Tibial nerve (tissue), 4 donors: ENCODE results near the gene PTPRB. TPM values are rescaled to one million over a fixed set of nuclear protein-coding genes. Genes with fewer than 3 reads are reported as not detected.
A peak's percentile ranks its signal among the peaks of the same experiment; 100 is the strongest.

Experiments used
- DNase-seq, 2 donors: peaks; one replicate each; pipeline ENCODE4 v3.0.0-alpha.2; 2019; ENCODE audit warnings: low spot score in 2 of 2
- H3K27ac ChIP-seq, 4 donors: fragments of 200-600 bp; sonication (generic) in 3 of 4; one replicate each; pipeline ENCODE4 v1.5.1; 2017 to 2019; ENCODE audit warnings: mild to moderate bottlenecking in 1 of 4
- H3K27me3 ChIP-seq, 2 donors: fragments of 200-600 bp; sonication (generic) in 1 of 2; one replicate each; pipeline versions ENCODE4 v1.5.1 to v1.6.0; 2017 to 2019
- H3K36me3 ChIP-seq, 3 donors: fragments of 200-600 bp; sonication (generic); one replicate each; pipeline ENCODE4 v1.5.1; 2018 to 2019
- H3K4me1 ChIP-seq, 4 donors: fragments of 200-600 bp; sonication (generic) in 3 of 4; one replicate each; pipeline ENCODE4 v1.5.1; 2017 to 2019
- H3K4me3 ChIP-seq, 4 donors: fragments of 200-600 bp; sonication (generic) in 3 of 4; one replicate each; pipeline ENCODE4 v1.5.1; 2017 to 2019; ENCODE audit warnings: mild to moderate bottlenecking in 1 of 4, moderate library complexity in 1 of 4
- H3K9me3 ChIP-seq, 4 donors: fragments of 200-600 bp; sonication (generic) in 3 of 4; one replicate each; pipeline ENCODE4 v1.5.1; 2017 to 2019
- EP300 ChIP-seq, 2 donors: sonication (generic); formaldehyde crosslinking; IDR thresholded peaks; one replicate each; pipeline ENCODE4 v1.6.1; 2017; ENCODE audit warnings: antibody characterized with exemption in 2 of 2, mild to moderate bottlenecking in 1 of 2
- POLR2A ChIP-seq, 2 donors: fragments of 450-650 bp; IDR thresholded peaks; one replicate each; pipeline ENCODE4 v1.6.1; 2017; ENCODE audit warnings: antibody characterized with exemption in 2 of 2, mild to moderate bottlenecking in 2 of 2, moderate library complexity in 2 of 2
- WGBS, 2 donors: methylation state at CpG; one replicate each; pipeline ENCODE4 v1.1.5; 2018; 5-methylcytosine and 5-hydroxymethylcytosine counted together
- total RNA-seq, 4 donors: library from RNA; depleted of rRNA; stranded (reverse); fragments of >200 nt; gene quantifications; one replicate each; pipeline ENCODE4 v1.1.0, GENCODE V29; 2016
- TF ChIP-seq, protein P1 (sequence below), 5 experiments: fragments of 200-600 bp in 3 of 5; fragments of 450-650 bp in 2 of 5; sonication (generic) in 3 of 5; IDR thresholded peaks; one replicate each; pipeline ENCODE4 v1.5.1; 2016 to 2019; ENCODE audit warnings: antibody characterized with exemption in 5 of 5, mild to moderate bottlenecking in 3 of 5, moderate library complexity in 2 of 5

Gene PTPRB
- total RNA-seq, 4 donors from 2014 or later, result 14.4 to 62.6 (median 34.3) TPM

DNA sequence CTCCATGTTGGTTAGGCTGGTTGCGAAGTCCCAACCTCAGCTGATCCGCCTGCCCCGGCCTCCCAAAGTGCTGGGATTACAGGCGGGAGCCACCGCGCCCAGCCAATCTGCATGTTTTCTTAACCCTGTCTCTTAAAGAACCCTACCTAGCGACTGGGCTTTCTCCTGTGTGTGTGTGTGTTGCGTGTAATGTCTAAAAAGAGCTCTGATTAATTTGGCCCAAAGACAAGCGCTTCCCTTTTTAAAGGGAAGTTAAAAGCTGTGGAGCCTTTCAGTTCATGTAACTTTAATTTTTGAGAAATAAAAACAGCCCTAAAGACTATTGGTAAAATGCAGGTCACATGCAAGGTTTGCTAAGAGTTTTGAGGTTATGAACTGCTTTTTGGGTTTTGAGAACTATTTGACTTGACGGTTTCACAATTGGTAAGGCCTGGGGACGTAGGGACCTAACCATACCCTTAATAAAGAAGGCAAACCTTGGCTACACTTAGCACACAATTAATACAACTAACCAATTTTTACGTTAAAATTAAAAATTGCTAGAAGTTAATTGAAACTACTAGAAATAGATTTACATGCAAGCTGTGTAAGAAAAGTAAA is 167.9 kb downstream of the PTPRB start:
- Histone ChIP-seq H3K27me3 (no peaks in the 10 kb centered on the region), H3K9me3 (no peaks in the 10 kb centered on the region), H3K4me1 (no peaks in the 10 kb centered on the region), H3K36me3 (no peaks in the 10 kb centered on the region), H3K27ac (no peak overlapping the region), H3K4me3 (peak overlapping the region in 1 of 4 donors; percentile 21)
- no peak for DNase-seq
- 93 to 94% methylated on average over 12 of the region's 12 CpGs for WGBS, 2 donors
- TF ChIP-seq, protein P1, sequence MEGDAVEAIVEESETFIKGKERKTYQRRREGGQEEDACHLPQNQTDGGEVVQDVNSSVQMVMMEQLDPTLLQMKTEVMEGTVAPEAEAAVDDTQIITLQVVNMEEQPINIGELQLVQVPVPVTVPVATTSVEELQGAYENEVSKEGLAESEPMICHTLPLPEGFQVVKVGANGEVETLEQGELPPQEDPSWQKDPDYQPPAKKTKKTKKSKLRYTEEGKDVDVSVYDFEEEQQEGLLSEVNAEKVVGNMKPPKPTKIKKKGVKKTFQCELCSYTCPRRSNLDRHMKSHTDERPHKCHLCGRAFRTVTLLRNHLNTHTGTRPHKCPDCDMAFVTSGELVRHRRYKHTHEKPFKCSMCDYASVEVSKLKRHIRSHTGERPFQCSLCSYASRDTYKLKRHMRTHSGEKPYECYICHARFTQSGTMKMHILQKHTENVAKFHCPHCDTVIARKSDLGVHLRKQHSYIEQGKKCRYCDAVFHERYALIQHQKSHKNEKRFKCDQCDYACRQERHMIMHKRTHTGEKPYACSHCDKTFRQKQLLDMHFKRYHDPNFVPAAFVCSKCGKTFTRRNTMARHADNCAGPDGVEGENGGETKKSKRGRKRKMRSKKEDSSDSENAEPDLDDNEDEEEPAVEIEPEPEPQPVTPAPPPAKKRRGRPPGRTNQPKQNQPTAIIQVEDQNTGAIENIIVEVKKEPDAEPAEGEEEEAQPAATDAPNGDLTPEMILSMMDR (IDR thresholded peaks at IDR 0.05), result no peak
- TF ChIP-seq EP300 (IDR thresholded peaks at IDR 0.05) (no peak), POLR2A (IDR thresholded peaks at IDR 0.05) (no peak)

DNA sequence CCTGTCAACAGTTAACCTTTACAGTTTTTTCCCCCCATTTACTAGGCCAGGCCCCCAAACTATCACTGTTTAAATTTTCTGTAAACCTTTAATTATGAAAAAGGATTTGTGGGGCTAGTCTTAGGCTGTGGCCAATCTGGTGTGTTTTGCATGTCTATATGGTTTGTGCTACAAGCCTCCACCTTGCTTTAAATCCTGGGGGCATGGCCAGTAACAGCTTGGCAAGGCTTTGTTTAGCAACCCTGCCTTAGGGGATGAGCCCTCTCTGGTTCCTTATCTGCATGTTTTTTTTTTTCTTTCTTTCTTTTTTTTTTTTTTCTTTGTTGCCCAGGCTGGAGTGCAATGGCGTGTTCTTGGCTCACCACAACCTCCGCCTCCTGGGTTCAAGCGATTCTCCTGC is 168.5 kb downstream of the PTPRB start:
- no peak for DNase-seq

DNA sequence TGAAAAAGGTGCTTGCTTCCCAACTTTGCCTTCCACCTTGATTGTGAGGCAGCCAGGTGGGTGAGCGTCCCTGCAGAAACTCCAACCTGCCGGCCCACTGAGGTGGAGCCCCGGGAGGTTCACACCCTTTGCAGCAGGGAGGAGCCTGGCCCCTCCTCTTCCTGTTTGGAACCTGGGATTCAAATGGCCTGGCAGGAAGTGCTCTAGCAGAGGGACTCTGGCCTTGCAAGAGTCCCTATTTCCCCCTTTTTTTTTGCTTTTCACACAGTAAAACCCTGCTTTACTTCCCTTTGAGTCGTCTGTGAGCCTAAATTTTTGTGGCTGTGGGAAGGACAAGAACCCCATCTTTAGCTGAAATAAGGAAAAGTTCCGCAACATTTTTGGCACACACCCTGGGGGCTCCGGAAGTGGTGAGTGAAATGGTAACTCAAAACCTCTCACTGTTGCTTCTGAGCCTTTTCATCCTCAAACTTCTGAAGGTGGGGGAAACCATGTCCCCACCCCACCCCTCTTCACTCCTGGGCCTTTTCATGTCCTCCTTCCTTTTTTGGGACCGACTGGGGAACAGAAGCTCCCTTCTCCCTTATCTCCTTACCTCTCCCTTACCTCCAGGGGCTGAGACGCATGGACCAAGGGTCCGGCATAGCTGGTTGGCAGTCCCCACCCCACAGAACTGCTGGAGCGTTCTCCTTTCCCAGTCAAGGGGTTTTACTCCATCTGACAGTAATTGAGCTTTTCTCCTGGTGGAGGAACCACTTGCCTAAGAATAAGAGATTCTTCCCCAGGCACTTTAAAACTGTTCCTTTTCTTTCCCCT is 169.1 kb downstream of the PTPRB start:
- Histone ChIP-seq H3K27ac (no peak overlapping the region), H3K4me3 (no peak overlapping the region), H3K9me3 (peaks cover 0 to 7% (median 0%) of the 10 kb centered on the region in 4 donors), H3K36me3 (no peaks in the 10 kb centered on the region), H3K4me1 (no peaks in the 10 kb centered on the region), H3K27me3 (no peaks in the 10 kb centered on the region)
- TF ChIP-seq EP300 (IDR thresholded peaks at IDR 0.05) (no peak), POLR2A (IDR thresholded peaks at IDR 0.05) (no peak)
- TF ChIP-seq, protein P1 (IDR thresholded peaks at IDR 0.05), result no peak
- no peak for DNase-seq
- WGBS, 2 donors, result 77 to 88% methylated on average over 10 of the region's 10 CpGs

More for the DNA sequence above, 168.5 kb downstream of the PTPRB start:
- no peak for TF ChIP-seq EP300 (IDR thresholded peaks at IDR 0.05)
- TF ChIP-seq, protein P1 (IDR thresholded peaks at IDR 0.05), result no peak
- TF ChIP-seq POLR2A (IDR thresholded peaks at IDR 0.05), result no peak
- peaks cover 0 to 4% (median 0%) of the 10 kb centered on the region in 4 donors for H3K9me3 ChIP-seq
- no peak overlapping the region for H3K27ac ChIP-seq
- H3K4me1 ChIP-seq, result no peaks in the 10 kb centered on the region
- WGBS, 2 donors, result 90 to 93% methylated on average over 3 of the region's 3 CpGs
- no peaks in the 10 kb centered on the region for H3K36me3 ChIP-seq
- H3K27me3 ChIP-seq, result no peaks in the 10 kb centered on the region
- peak overlapping the region in 1 of 4 donors; percentile 21 for H3K4me3 ChIP-seq

DNA sequence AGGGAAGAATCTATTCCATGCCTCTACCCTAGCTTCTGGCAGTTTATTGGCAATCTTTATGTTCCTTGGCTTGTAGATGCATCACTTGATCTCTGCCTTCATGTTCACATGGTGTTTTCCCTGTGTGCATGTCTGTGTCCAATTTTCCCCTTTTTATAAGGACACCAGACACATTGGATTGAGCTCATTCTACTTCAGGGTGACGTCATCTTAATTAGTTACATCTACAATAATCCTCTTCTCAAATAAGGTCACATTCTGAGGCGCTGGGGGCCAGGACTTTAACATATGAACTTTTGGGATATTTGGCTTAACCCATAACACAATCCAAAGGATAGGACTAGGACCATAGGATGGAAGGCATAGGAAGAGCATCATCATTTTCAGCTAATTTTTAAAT is 169.8 kb downstream of the PTPRB start:
- WGBS, 2 donors, result 66 to 67% methylated on average over 2 of the region's 2 CpGs
- peaks cover 0 to 7% (median 0%) of the 10 kb centered on the region in 4 donors for H3K9me3 ChIP-seq
- no peak overlapping the region for H3K4me3 ChIP-seq
- no peak for DNase-seq
- TF ChIP-seq, protein P1 (IDR thresholded peaks at IDR 0.05), result no peak
- TF ChIP-seq POLR2A (IDR thresholded peaks at IDR 0.05) (no peak), EP300 (IDR thresholded peaks at IDR 0.05) (no peak)
- H3K27me3 ChIP-seq, result no peaks in the 10 kb centered on the region
- no peaks in the 10 kb centered on the region for H3K36me3 ChIP-seq
- no peaks in the 10 kb centered on the region for H3K4me1 ChIP-seq
- no peak overlapping the region for H3K27ac ChIP-seq

DNA sequence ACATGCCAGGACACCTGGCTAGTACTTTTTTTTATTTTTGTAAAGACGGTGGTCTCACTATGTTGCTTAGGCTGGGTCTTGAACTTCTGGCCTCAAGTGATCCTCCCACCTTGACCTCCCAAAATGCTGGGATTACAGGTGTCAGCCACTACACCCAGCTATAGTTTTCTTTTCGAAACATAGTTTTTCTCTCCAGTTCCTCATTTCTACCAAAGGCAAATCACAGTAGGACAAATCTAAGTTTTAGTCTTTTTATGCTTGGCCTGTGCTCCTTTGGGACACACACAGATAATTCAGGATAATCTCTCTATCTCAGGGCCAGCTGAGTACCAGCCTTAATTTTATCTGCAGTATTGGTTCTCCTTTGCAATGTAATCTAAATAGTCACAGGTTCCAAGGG is 170.5 kb downstream of the PTPRB start:
- 70 to 90% methylated on average over 2 of the region's 2 CpGs for WGBS, 2 donors
- H3K9me3 ChIP-seq, result peaks cover 0 to 7% (median 0%) of the 10 kb centered on the region in 4 donors
- TF ChIP-seq POLR2A (IDR thresholded peaks at IDR 0.05) (no peak), EP300 (IDR thresholded peaks at IDR 0.05) (no peak)
- no peaks in the 10 kb centered on the region for H3K36me3 ChIP-seq
- H3K4me3 ChIP-seq, result no peak overlapping the region
- no peak for DNase-seq
- no peak overlapping the region for H3K27ac ChIP-seq
- H3K27me3 ChIP-seq, result no peaks in the 10 kb centered on the region
- H3K4me1 ChIP-seq, result no peaks in the 10 kb centered on the region
